HL-60/S4 treated with phorbol 12-myristate 13-acetate at 8.2 ng/mL for 4 days and 3 days (cell line): ENCODE measurements around the gene ARL4D.
"Not testable (repeated sequence)": the region's sequence is repeated elsewhere in the genome, so short reads cannot be mapped to it uniquely, and the experiment has no call there.

Experiments
- in situ Hi-C: fragments of 300-500 bp; cut with MboI; formaldehyde crosslinking; loops from 2 replicates; pipeline ENCODE4 v1.15.0; 2022; ENCODE audit warnings: low sequenced_read_pairs

The ARL4D gene, protein sequence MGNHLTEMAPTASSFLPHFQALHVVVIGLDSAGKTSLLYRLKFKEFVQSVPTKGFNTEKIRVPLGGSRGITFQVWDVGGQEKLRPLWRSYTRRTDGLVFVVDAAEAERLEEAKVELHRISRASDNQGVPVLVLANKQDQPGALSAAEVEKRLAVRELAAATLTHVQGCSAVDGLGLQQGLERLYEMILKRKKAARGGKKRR

DNA sequence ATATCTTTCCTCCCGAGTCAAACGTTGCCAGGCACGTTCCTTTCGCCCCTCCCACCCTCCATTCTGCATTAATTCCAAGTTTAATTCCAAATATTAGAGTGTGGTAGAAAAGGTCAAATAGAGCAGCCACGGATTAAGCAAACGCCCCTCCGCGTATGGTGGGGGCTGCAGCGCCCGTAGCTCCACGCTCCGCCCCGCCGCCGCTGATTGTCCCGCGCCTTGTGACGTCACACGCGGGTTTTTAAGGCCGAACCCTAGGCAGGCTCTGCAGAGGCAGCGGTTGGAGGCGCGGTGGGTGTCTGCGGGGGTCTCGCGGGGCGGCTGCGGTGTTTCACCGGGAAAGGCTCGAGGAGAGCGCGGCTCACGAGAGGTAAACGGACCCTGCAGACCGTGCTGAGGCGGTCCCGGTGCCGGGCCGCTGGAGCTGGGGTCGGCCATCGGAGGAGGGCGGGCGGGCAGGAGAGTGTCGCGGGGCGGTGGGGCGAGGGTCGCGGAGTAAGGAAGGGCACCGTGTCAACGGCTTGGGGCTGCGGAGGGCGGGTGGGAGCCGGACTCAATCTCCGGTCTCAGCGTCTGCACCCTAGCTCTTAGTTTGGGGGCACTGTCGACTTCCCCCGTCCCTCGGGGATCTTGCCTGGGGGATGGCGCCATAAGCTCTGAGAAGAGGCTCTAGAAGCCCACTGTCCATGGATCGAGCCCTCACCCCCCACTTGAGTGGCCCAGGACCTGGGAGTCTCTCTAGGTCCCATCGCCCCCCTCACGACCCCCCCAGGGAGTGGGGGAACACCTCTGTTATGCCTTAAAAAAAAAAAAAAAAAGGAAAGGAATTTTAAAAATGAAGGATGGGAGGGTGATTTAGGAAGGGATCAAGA lies at the start of gene ARL4D:
ARL4D (plus strand) TSS at position 270 of the 872 bp plus-strand sequence. CDS start 740 bp downstream, outside the sequence.
- in situ Hi-C loops = no loop called here

DNA sequence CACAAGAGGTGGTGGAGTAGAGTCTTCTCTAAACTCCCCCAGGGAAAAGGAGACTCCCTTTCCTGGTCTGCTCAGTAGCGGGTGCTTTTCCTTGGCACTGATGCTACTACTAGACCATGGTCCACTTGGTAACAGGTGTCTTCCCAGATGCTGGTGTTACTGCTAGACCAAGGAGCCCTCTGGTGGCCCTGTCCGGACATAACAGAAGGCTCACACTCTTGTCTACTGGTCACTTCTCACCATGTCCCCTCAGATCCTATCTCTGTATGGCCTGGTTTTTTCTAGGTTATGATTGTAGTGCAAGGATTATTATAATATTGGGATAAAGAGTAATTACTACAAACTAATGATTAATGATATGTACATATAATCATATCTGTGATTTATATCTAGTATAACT lies 49.7 kb upstream of the ARL4D start:
- in situ Hi-C loops = no loop called here

- in situ Hi-C loops = no loop called here
These were observed 47.9 kb upstream of the ARL4D start for GRCh38 chr17:43350888-43351361.

DNA sequence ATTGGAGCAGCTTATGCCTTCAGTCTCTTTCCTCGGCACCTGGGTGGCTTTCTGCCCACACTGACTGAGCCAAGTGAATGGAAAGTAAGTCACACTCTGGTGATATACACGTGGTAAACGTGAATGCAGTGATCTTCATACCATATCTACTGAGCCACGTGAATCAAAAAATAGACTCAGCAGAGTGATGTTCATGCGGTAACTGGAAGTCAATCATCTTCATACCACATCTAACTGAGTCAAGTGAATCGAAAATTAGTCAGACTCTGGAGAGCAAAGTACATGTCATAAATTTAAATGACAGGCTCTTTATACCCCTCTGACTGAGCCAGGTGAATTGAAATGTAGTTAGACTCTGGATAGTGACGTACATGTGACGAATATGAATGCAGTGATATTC lies 47.1 kb upstream of the ARL4D start:
- in situ Hi-C loops = no loop called here

DNA sequence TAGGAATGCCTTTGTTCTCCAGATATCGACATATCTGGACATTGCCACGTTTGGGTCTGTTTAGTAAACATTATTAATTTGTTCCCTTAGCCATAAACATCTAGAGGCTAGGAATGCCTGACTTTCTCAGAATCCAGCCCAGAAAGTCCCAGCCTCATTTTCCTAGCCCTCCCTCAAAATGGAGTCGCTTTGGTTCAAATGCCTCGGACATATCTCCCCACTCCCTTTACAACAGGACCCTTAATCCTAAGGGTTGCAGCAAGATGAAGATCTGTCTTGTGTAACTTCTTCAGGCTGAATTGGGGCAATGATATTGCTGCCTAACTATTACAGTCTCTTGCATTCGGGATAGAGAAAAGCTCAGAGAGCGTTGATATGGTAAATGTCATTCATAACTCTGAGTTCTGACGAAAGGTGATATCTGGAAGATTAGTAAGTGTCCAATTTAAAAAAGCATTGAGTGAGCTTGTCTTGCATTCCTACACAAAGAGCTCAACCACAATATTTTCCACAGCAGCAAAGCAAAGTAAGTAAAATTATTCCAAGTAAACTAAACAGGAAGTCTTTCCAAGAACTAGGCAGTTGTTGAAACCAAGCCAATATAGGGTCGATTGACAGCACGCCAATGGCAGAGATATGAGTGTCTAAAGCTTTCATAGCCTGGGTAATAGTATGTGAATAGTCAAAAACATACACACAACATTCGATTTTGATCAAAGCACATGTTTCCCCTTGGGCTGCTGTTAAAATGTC lies 46.0 kb upstream of the ARL4D start:
- in situ Hi-C loops = no loop called here

DNA sequence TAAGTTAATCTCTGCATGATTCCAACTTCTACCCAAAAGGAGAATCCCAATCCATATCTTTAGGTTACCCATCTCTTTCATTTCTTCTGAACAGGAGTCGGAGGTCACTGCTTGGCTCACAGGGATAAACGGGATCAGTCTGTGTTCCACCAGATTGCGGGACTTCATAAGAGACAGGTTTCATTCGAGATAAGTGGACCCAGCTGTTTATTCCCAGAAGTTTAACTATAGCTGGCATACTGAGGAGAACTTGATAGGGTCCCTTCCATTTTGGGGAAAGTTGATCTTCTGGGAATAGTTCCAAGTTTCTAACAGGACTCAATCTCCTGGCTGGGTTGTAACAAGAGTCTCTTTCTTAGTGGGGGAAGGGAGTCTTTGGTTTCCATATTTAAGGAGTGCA lies 45.4 kb upstream of the ARL4D start:
- in situ Hi-C loops = no loop called here

- in situ Hi-C loops = no loop called here
These were observed 44.4 kb upstream of the ARL4D start for GRCh38 chr17:43354371-43354770.

GRCh38 chr17:43356450-43356849 lies 42.3 kb upstream of the ARL4D start:
- in situ Hi-C loops = no loop called here

GRCh38 chr17:43356999-43357398 lies 41.8 kb upstream of the ARL4D start:
- in situ Hi-C loops = no loop called here

GRCh38 chr17:43359469-43360110 lies 39.2 kb upstream of the ARL4D start:
- in situ Hi-C loops = no loop called here

DNA sequence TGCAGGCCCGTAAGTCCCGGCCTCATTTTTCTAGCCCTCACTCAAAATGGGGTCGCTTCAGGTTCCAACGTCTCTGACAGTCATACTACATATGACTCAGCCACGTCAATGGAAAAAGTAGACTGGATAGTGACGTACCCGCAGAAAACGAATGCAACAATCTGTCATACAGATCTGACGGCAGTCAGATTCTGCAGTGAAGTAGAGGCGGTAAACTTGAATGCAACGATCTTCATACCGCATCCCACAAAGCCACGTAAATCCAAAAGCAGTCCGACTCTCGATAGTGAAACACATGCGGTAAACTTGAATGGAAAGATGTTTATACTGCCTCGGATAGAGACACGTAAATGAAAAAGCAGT lies 38.4 kb upstream of the ARL4D start:
- in situ Hi-C loops = no loop called here

DNA sequence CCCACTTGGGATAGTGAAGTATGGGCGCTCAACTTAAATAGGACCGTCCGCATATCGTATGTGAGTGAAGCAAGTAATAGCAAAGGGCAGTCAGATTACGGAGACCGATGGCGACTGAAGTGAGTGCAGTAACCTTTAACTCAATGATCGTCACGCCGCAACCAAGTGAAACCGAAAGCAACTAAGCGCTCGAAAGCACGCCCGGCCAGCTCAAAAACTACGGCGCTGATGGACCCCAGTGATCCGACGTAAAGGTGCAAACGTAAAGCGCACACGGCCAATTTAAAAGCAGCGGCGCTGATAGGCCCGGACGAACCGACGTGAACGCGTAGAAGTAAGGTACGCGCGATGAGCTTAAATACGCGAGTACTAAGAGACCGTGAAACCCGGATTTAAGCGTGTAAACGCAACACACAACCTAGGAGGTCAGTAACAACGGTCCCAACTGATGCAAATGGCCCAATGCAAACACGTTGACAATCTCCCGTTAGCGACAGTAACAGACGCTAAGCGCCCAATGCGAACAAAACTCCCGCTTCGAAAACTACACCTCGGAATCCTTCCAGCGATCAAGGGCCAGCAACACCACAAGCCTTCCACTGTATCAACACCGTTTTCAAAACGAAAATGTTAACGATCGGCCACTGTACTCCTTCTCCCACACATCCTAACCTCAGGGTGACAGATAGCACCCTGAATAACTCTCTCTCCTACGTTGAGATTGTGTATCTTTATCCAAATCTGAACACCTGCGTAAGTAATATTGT lies 37.9 kb upstream of the ARL4D start:
- in situ Hi-C loops = no loop called here

DNA sequence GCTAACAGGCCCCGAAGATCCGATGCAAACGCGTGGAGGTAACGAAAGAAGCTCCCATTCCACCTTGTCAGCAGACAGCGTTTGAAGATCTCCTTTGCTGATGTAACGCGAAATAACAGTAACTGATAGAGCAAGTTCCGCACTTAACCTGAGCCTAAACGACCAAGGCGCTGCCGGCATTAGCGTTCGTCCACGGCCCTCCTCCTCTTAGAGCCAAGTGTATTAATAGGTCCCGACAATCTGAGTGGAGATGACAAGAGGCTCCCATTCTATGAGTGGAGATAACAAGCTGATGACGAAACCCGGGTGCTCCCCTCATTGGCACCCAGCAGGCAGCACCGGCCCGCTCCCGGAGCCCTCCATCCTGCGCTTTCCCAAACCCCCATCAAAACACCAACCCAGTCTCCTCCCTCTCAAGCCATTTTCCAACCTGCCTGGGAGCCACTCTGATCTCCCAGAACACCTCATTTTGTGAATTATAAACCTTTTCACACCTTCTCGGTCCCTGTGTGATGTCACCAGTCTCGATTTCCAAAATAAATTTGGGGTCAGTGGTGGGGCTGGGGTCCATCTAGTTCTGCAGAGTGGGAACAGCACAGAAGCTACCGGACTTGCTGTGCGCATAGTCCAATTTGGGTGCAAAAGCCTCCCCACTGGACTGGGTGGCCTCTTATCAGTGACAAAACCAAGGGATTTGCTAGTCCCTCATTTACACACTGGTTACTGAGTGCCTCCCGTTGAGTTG lies 35.4 kb upstream of the ARL4D start:
- in situ Hi-C loops = no loop called here

DNA sequence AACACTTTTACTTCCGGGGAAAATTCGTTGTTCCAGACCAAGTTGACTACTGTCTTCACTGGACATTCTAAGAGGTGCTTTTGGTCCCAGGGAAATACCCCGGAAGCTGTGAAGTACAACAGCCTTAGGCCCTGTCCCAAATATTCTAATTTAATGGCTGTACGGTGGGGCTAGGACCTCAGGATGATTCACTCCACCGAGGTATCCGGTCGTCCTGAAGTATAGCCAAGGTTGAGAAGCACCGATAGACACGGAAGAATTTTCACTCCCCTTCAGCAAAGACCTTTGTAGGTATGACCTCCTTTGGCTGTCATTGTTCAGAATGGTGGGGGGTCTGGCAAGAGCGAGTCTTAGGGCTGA lies 34.9 kb upstream of the ARL4D start:
- in situ Hi-C loops = no loop called here

GRCh38 chr17:43365356-43365755 lies 33.4 kb upstream of the ARL4D start:
- in situ Hi-C loops = no loop called here

- in situ Hi-C loops = not testable (repeated sequence)
These were observed 32.9 kb upstream of the ARL4D start for GRCh38 chr17:43365921-43366320.

DNA sequence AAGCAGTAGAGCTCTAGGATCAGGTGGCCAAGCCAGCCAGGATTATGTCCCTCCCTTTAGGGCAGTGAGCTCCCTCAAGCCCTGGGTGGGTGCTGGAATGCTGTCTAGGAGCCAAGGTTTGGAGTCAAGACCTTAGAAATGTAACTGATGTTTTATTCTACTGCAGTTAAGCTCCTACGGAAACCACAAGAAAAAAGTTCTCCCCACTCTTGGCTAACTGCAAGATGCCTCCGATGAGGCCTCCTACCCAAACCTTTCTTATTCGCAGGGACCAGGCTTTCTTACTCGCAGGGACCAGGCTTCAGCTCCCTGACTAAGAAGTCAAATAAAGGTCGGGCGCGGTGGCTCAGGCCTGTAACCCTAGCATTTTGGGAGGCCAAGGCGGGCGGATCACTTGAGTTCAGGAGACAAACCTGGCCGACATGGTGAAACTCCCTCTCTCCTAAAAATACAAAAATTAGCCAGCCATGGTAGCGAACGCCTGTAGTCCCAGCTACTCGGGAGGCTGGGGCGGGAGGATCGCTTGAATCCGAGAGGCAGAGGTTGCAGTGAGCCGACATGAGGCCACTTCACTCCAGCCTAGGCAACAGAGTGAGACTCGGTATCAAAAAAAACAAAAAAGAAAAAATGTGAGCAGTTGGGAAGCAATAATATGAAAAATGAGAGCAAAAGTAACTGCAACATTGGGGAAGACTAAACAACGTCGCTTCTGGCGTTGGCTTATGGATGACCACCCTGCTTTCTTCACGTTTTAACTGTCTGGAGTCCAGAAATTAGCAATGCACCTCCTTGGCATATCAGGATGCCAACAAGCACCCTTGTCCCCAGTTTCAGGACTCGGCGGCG lies 31.7 kb upstream of the ARL4D start:
- in situ Hi-C loops = no loop called here

DNA sequence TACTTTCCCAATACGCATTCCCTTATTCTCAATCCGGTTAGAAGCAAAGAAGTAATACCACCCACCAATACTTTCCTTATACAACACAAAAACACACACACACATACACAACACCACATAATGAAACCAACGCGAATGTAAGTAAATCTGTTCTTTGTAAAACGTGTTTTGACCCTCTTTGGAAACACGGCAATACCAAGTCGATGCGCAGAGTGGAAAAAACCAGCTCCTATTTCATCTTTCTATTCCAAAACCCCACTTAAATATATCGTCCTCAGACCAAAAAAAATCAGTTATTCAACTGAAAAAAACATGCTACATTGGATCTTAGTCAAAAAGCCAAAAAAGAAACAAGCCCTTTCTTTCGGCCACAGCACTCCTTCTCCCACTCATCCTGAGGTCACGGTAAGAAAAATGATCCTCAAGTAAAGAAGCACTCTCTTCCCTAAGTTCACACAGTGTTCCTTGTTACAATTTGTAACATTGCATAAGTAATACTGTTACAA lies 31.0 kb upstream of the ARL4D start:
- in situ Hi-C loops = no loop called here
